IMR-90 (cell line): ENCODE data around the gene KAZN. TPM values are rescaled to one million over a fixed set of nuclear protein-coding genes. Genes with fewer than 3 reads are reported as not detected.

Source experiments
- ATAC-seq: fragments of 200-7000 bp; cut with Tn5 transposase; 2 replicates; pipeline ENCODE4 v1.9.1; 2020; ENCODE audit warnings: low read depth, mild to moderate bottlenecking, moderate library complexity
- BruUV-seq: library from RNA; stranded (reverse); fragments of 400-500 nt; replicated peaks from 2 replicates; lab custom pipeline; 2021; lab: Mats Ljungman, UMichigan
- CTCF ChIA-PET: fragments of 300-600 bp; formaldehyde crosslinking; extraction: SDS; loops from one replicate; lab custom pipeline; 2021; ENCODE audit warnings: antibody characterized with exemption; lab: Yijun Ruan, JAX
- POLR2A ChIA-PET: fragments of 300-600 bp; sonication (Branson Sonifier 250); formaldehyde crosslinking; loops from one replicate; lab custom pipeline; 2022; ENCODE audit warnings: antibody characterized with exemption; ENCODE audit not compliant: unreplicated experiment; lab: Charles Lee
- DNase-seq: peaks from one replicate; pipeline ENCODE4 v3.0.0; 2013
- H2AFZ ChIP-seq: replicated peaks from 2 replicates; pipeline ENCODE3; 2013; ENCODE audit warnings: low read length, mild to moderate bottlenecking; ENCODE audit not compliant: poor library complexity
- H2AK5ac ChIP-seq: 2 replicates; pipeline ENCODE4 v1.6.1; 2013; ENCODE audit warnings: low read depth, low read length, inconsistent platforms
- H2AK9ac ChIP-seq: replicated peaks from 2 replicates; pipeline ENCODE3; 2013; ENCODE audit warnings: mild to moderate bottlenecking, low read depth, low read length, moderate library complexity; ENCODE audit not compliant: poor library complexity
- H2BK120ac ChIP-seq: 2 replicates; pipeline ENCODE4 v1.6.1; 2013; ENCODE audit warnings: low read depth, low read length, inconsistent platforms
- H2BK15ac ChIP-seq: 3 replicates; pipeline ENCODE4 v1.6.1; 2013; ENCODE audit warnings: low read depth, low read length, inconsistent platforms
- H2BK20ac ChIP-seq: 2 replicates; pipeline ENCODE4 v1.6.1; 2013; ENCODE audit warnings: low read depth, mild to moderate bottlenecking, inconsistent platforms, low read length, moderate library complexity
- H2BK5ac ChIP-seq: 2 replicates; pipeline ENCODE4 v1.6.1; 2013; ENCODE audit warnings: mild to moderate bottlenecking, low read depth, low read length, inconsistent platforms; ENCODE audit not compliant: poor library complexity, severe bottlenecking
- H3K14ac ChIP-seq: replicated peaks from 2 replicates; pipeline ENCODE4 v1.6.1; 2013; ENCODE audit warnings: low read depth, low read length, inconsistent platforms
- H3K18ac ChIP-seq: 2 replicates; pipeline ENCODE4 v1.6.1; 2013; ENCODE audit warnings: low read depth, low read length, control low read depth
- H3K23ac ChIP-seq: 2 replicates; pipeline ENCODE4 v1.6.1; 2013; ENCODE audit warnings: low read depth, low read length, inconsistent platforms
- H3K27ac ChIP-seq: 2 replicates; pipeline ENCODE4 v1.5.1; 2013; ENCODE audit warnings: mild to moderate bottlenecking, control low read depth, low read length; ENCODE audit not compliant: insufficient read depth
- H3K27me3 ChIP-seq: 2 replicates; pipeline ENCODE4 v1.6.1; 2013; ENCODE audit warnings: low read length; ENCODE audit not compliant: control insufficient read depth, insufficient read depth
- H3K36me3 ChIP-seq: 2 replicates; pipeline ENCODE4 v1.6.1; 2013; ENCODE audit warnings: low read length, mixed read lengths; ENCODE audit not compliant: control insufficient read depth, insufficient read depth
- H3K4ac ChIP-seq: 2 replicates; pipeline ENCODE4 v1.6.1; 2013; ENCODE audit warnings: low read depth, low read length, inconsistent platforms
- H3K4me1 ChIP-seq: 2 replicates; pipeline ENCODE4 v1.6.1; 2013; ENCODE audit warnings: low read length, mixed read lengths; ENCODE audit not compliant: control insufficient read depth, insufficient read depth
- H3K4me2 ChIP-seq: 2 replicates; pipeline ENCODE4 v1.6.1; 2013; ENCODE audit warnings: low read depth, mild to moderate bottlenecking, control low read depth, low read length, moderate library complexity
- H3K4me3 ChIP-seq: 2 replicates; pipeline ENCODE4 v1.5.1; 2013; ENCODE audit warnings: low read depth, mild to moderate bottlenecking, control low read depth, low read length, moderate library complexity; ENCODE audit not compliant: insufficient read depth
- H3K56ac ChIP-seq: 2 replicates; pipeline ENCODE4 v1.6.1; 2013; ENCODE audit warnings: low read length, inconsistent platforms; ENCODE audit not compliant: insufficient read depth; ENCODE audit errors: extremely low read depth
- H3K79me1 ChIP-seq, 2 experiments: 2 replicates each; pipeline ENCODE4 v1.6.1; 2013; ENCODE audit warnings: low read length in 2 of 2, inconsistent platforms in 1 of 2, low read depth in 1 of 2
- H3K9ac ChIP-seq: 2 replicates; pipeline ENCODE4 v1.6.1; 2013; ENCODE audit warnings: low read depth, low read length, control low read depth
- H3K9me1 ChIP-seq: 2 replicates; pipeline ENCODE4 v1.6.1; 2013; ENCODE audit warnings: low read length, inconsistent platforms; ENCODE audit not compliant: insufficient read depth
- H3K9me3 ChIP-seq: 2 replicates; pipeline ENCODE4 v1.6.1; 2013; ENCODE audit warnings: low read length; ENCODE audit not compliant: control insufficient read depth, insufficient read depth
- H4K20me1 ChIP-seq: 2 replicates; pipeline ENCODE4 v1.6.1; 2013; ENCODE audit warnings: low read length, inconsistent platforms; ENCODE audit not compliant: insufficient read depth
- H4K5ac ChIP-seq: 2 replicates; pipeline ENCODE4 v1.6.1; 2013; ENCODE audit warnings: mild to moderate bottlenecking, low read depth, low read length, control low read depth
- H4K8ac ChIP-seq, 2 experiments: 2 replicates each; pipeline ENCODE4 v1.6.1; 2013; ENCODE audit warnings: low read depth in 2 of 2, low read length in 2 of 2, control low read depth in 1 of 2, inconsistent platforms in 1 of 2
- H4K91ac ChIP-seq: 2 replicates; pipeline ENCODE4 v1.6.1; 2013; ENCODE audit warnings: low read depth, low read length, inconsistent platforms; ENCODE audit not compliant: insufficient read depth
- CEBPB ChIP-seq: IDR thresholded peaks from 2 replicates; pipeline ENCODE4 v1.6.1; 2012; ENCODE audit warnings: low read depth, low read length, improper control_type of control experiment
- CHD1 ChIP-seq: IDR thresholded peaks from 2 replicates; pipeline ENCODE4 v1.6.1; 2012; ENCODE audit warnings: low read depth, low read length, improper control_type of control experiment
- CTCF ChIP-seq: conservative IDR thresholded peaks from 2 replicates; pipeline ENCODE4 v1.5.1; 2012; ENCODE audit warnings: mild to moderate bottlenecking, low read depth, low read length, improper control_type of control experiment
- ELK1 ChIP-seq: fragments of 150-350 bp; IDR thresholded peaks from 2 replicates; pipeline ENCODE4 v1.6.1; 2016; ENCODE audit warnings: low read depth, mild to moderate bottlenecking, low read length, moderate library complexity, borderline replicate concordance
- FOS ChIP-seq: fragments of 150-350 bp; IDR thresholded peaks from 2 replicates; pipeline ENCODE4 v1.6.1; 2016; ENCODE audit warnings: low read depth, low read length
- RCOR1 ChIP-seq: IDR thresholded peaks from 2 replicates; pipeline ENCODE4 v1.6.1; 2012; ENCODE audit warnings: mild to moderate bottlenecking, low read length, improper control_type of control experiment; ENCODE audit not compliant: insufficient replicate concordance
- USF2 ChIP-seq: fragments of 150-350 bp; IDR thresholded peaks from 2 replicates; pipeline ENCODE4 v1.6.1; 2017; ENCODE audit warnings: mild to moderate bottlenecking, antibody characterized with exemption, low read length, low read depth
- WGBS, 2 experiments: methylation state at CpG; one replicate each; pipeline versions ENCODE4 v1.1.5 to v1.1.7; 2013; ENCODE audit warnings: missing lambda C conversion rate in 2 of 2; ENCODE audit not compliant: insufficient read length in 1 of 2; ENCODE audit errors: extremely low coverage in 2 of 2; 5-methylcytosine and 5-hydroxymethylcytosine counted together
- dilution Hi-C: fragments of 300-500 bp; cut with HindIII; formaldehyde crosslinking; loops from one replicate; pipeline ENCODE4 v1.14.3; 2018; ENCODE audit warnings: low sequenced_read_pairs; ENCODE audit not compliant: unreplicated experiment
- in situ Hi-C: fragments of 300-500 bp; cut with MboI; formaldehyde crosslinking; loops from 3 replicates; pipeline ENCODE4 v1.14.3; 2019; ENCODE audit warnings: low sequenced_read_pairs, inconsistent platforms, mixed read lengths
- intact Hi-C: fragments of 100-400 bp; cut with micrococcal nuclease; formaldehyde crosslinking; loops from 2 replicates; pipeline ENCODE4 v1.10.0; 2022
- polyA plus RNA-seq, 3 experiments: library from polyadenylated mRNA; depleted of rRNA; stranded (reverse); fragments of >200 nt; gene quantifications; 2 replicates each; pipeline ENCODE4 v1.2.3, GENCODE V29; 2012; ENCODE audit warnings: low replicate concordance in 1 of 3
- total RNA-seq: library from RNA; depleted of rRNA; stranded (reverse); fragments of >200 nt; gene quantifications from 2 replicates; pipeline ENCODE4 v1.2.3, GENCODE V29; 2012

KAZN gene
- total and polyA plus RNA-seq, 2 of the 4 experiments (the other 2 are of a cell fraction), result 5.2 to 10.5 TPM

- no peak overlapping the region for H3K4me2 ChIP-seq
- TF ChIP-seq FOS (no peak), ELK1 (no peak), CEBPB (no peak), RCOR1 (no peak), USF2 (no peak), CHD1 (no peak), CTCF (no peak)
- no peak overlapping the region for H2AFZ ChIP-seq
- no peak overlapping the region for H2BK5ac ChIP-seq
- no peak for ATAC-seq
- H3K9me1 ChIP-seq, result no peaks in the 10 kb centered on the region
- ChIA-PET CTCF (no interaction called here), POLR2A (no interaction called here)
- no peak overlapping the region for H2BK20ac ChIP-seq
- WGBS, 2 experiments, result no CpG with 5 or more reads among the region's 4 CpGs
- H4K91ac ChIP-seq, result no peak overlapping the region
- H3K4ac ChIP-seq, result no peak overlapping the region
- dilution Hi-C loops (no loop called here), in situ Hi-C loops (no loop called here), intact Hi-C loops (no loop called here)
- no peaks in the 10 kb centered on the region for H3K79me1 ChIP-seq
- H3K36me3 ChIP-seq, result no peaks in the 10 kb centered on the region
- no peak overlapping the region for H4K5ac ChIP-seq
- peaks cover 2% of the 10 kb centered on the region; the same call in 1 of the 2 replicates for H3K27me3 ChIP-seq
- H2AK9ac ChIP-seq, result no peak overlapping the region
- BruUV-seq, result no TSS peak
- H3K18ac ChIP-seq, result no peak overlapping the region
- no peak overlapping the region for H4K8ac ChIP-seq
- H3K9me3 ChIP-seq, result no peaks in the 10 kb centered on the region
- H3K23ac ChIP-seq, result no peak overlapping the region
- H2AK5ac ChIP-seq, result no peak overlapping the region
- H3K4me1 ChIP-seq, result no peaks in the 10 kb centered on the region
- no peak overlapping the region for H3K4me3 ChIP-seq
- no peak overlapping the region for H2BK15ac ChIP-seq
- no peak for DNase-seq
- no peak overlapping the region for H3K14ac ChIP-seq
- H3K27ac ChIP-seq, result no peak overlapping the region
- no peak overlapping the region for H3K56ac ChIP-seq
- H2BK120ac ChIP-seq, result no peak overlapping the region
- no peaks in the 10 kb centered on the region for H4K20me1 ChIP-seq
- no peak overlapping the region for H3K9ac ChIP-seq
Observed at GRCh38 chr1:14713077-14713476, 114.6 kb downstream of the KAZN start.
